K562 (cell line): ENCODE results near the gene TMCO4. TPM values are rescaled to one million over a fixed set of nuclear protein-coding genes. Genes with fewer than 3 reads are reported as not detected.

ENCODE experiments used
- ATAC-seq: fragments of 200-7000 bp; cut with Tn5 transposase; 3 replicates; pipeline ENCODE4 v1.9.1; 2020; ENCODE audit warnings: moderate library complexity
- BruUV-seq: library from RNA; stranded (reverse); fragments of 400-500 nt; replicated peaks from 2 replicates; lab custom pipeline; 2021; lab: Mats Ljungman, UMichigan
- CTCF ChIA-PET: fragments of 300-600 bp; formaldehyde crosslinking; extraction: SDS; loops from one replicate; lab custom pipeline; 2021; ENCODE audit warnings: low intra/inter-chr PET ratio; lab: Yijun Ruan, JAX
- POLR2A ChIA-PET: fragments of 300-600, 350-650 bp; sonication (Branson Sonifier 250); formaldehyde crosslinking; extraction: SDS; loops from one replicate; lab custom pipeline; 2021; ENCODE audit warnings: antibody characterized with exemption, inconsistent platforms; lab: Yijun Ruan, JAX
- DNase-seq, 4 experiments: peaks; one replicate each; pipeline versions ENCODE4 v3.0.0 to v3.0.0-alpha.2; 2011 to 2018; ENCODE audit warnings: low spot score in 3 of 4, mixed read lengths in 3 of 4; ENCODE audit errors: extremely low read depth in 1 of 4
- FAIRE-seq: peaks from 2 replicates; lab custom pipeline; 2011; peaks lifted over from hg19 to GRCh38; lab: Jason Lieb, UNC
- H2AFZ ChIP-seq: 2 replicates; pipeline ENCODE4 v1.6.0; 2011; ENCODE audit warnings: low read depth, low read length, control low read depth, inconsistent platforms
- H3K27ac ChIP-seq: fragments of 200-600 bp; 3 replicates; pipeline ENCODE4 v1.8.0; 2011; ENCODE audit warnings: low read depth, mild to moderate bottlenecking, control low read depth, inconsistent platforms, low read length, moderate library complexity, mixed read lengths; ENCODE audit errors: extremely low read depth
- H3K27me3 ChIP-seq, 2 experiments: fragments of 300-600 bp in 1 of 2; 2 replicates in 1 of 2; 3 replicates in 1 of 2; pipeline versions ENCODE4 v1.6.0 to v1.8.0; 2011; ENCODE audit warnings: inconsistent platforms in 2 of 2, low read length in 2 of 2, mild to moderate bottlenecking in 1 of 2, mixed read lengths in 1 of 2, moderate library complexity in 1 of 2; ENCODE audit not compliant: control insufficient read depth in 2 of 2, insufficient read depth in 2 of 2
- H3K36me3 ChIP-seq: fragments of 300-600 bp; 3 replicates; pipeline ENCODE4 v1.8.0; 2011; ENCODE audit warnings: mild to moderate bottlenecking, low read length, inconsistent platforms; ENCODE audit not compliant: control insufficient read depth, insufficient read depth
- H3K4me1 ChIP-seq, 2 experiments: fragments of 200-600 bp in 1 of 2; replicated peaks in 1 of 2; 2 replicates in 1 of 2; 3 replicates in 1 of 2; pipeline versions ENCODE4 v1.5.1 to v1.8.0; 2011; ENCODE audit warnings: inconsistent platforms in 2 of 2, low read length in 2 of 2, mild to moderate bottlenecking in 1 of 2, mixed read lengths in 1 of 2, moderate library complexity in 1 of 2; ENCODE audit not compliant: control insufficient read depth in 2 of 2, insufficient read depth in 2 of 2
- H3K4me2 ChIP-seq: 2 replicates; pipeline ENCODE4 v1.6.1; 2011; ENCODE audit warnings: low read length, control low read depth, inconsistent platforms, mixed read lengths; ENCODE audit not compliant: insufficient read depth
- H3K4me3 ChIP-seq: fragments of 200-600 bp; sonication (generic), shearing (Covaris generic); 2 replicates; pipeline ENCODE4 v1.5.1; 2016; ENCODE audit warnings: control low read depth, inconsistent platforms
- H3K79me2 ChIP-seq: fragments of 200-600 bp; 3 replicates; pipeline ENCODE4 v1.8.0; 2011; ENCODE audit warnings: low read length, inconsistent platforms; ENCODE audit not compliant: control insufficient read depth, insufficient read depth
- H3K9ac ChIP-seq, 2 experiments: 2 replicates each; pipeline versions ENCODE4 v1.6.0 to v1.6.1; 2011; ENCODE audit warnings: low read depth in 2 of 2, low read length in 2 of 2, control low read depth in 1 of 2, inconsistent platforms in 1 of 2, mild to moderate bottlenecking in 1 of 2, mixed read lengths in 1 of 2; ENCODE audit not compliant: insufficient read depth in 1 of 2
- H3K9me1 ChIP-seq: one replicate; pipeline ENCODE4 v1.6.0; 2011; ENCODE audit warnings: inconsistent platforms, mild to moderate bottlenecking, low read length, moderate library complexity; ENCODE audit not compliant: control insufficient read depth, insufficient read depth
- H3K9me3 ChIP-seq: replicated peaks from 2 replicates; pipeline ENCODE4 v1.5.1; 2011; ENCODE audit warnings: low read depth, low read length, inconsistent platforms; ENCODE audit not compliant: control insufficient read depth, insufficient read depth
- H4K20me1 ChIP-seq: replicated peaks from 2 replicates; pipeline ENCODE4 v1.6.1; 2011; ENCODE audit warnings: low read length, inconsistent platforms, mixed read lengths; ENCODE audit not compliant: control insufficient read depth, insufficient read depth
- IRF1 ChIP-seq: sonication (generic); formaldehyde crosslinking; IDR thresholded peaks from 2 replicates; pipeline ENCODE4 v1.8.0; 2022; ENCODE audit warnings: missing genetic modification reagents, mild to moderate bottlenecking, borderline replicate concordance
- KHSRP ChIP-seq: fragments of 450-650 bp; IDR thresholded peaks from 2 replicates; pipeline ENCODE4 v1.6.1; 2017
- KLF6 ChIP-seq: fragments of 250-450 bp; sonication (Bioruptor Pico); IDR thresholded peaks from 2 replicates; pipeline ENCODE4 v1.4.0; 2020; ENCODE audit warnings: mild to moderate bottlenecking, moderate library complexity, borderline replicate concordance
- PTRF ChIP-seq: fragments of 450-650 bp; IDR thresholded peaks from 2 replicates; pipeline ENCODE4 v1.6.1; 2016; ENCODE audit warnings: mild to moderate bottlenecking, missing genetic modification characterization, missing compliant biosample characterization
- RBBP5 ChIP-seq: fragments of 200-600 bp; sonication (generic); IDR thresholded peaks from 2 replicates; pipeline ENCODE4 v1.6.1; 2012; ENCODE audit warnings: borderline replicate concordance, mild to moderate bottlenecking, low read length, control low read depth, inconsistent platforms; ENCODE audit not compliant: insufficient read depth, poor library complexity, severe bottlenecking
- SNRNP70 ChIP-seq: fragments of 200-400 bp; formaldehyde crosslinking; optimal IDR thresholded peaks from 2 replicates; pipeline ENCODE3; 2017; ENCODE audit warnings: low read depth, low read length
- ZNF263 ChIP-seq: sonication (generic); formaldehyde crosslinking; IDR thresholded peaks from 2 replicates; pipeline ENCODE4 v1.8.0; 2022; ENCODE audit warnings: mild to moderate bottlenecking, missing genetic modification reagents, borderline replicate concordance
- ZNF740 ChIP-seq, 3 experiments: fragments of 200-800 bp in 1 of 3; sonication (Bioruptor generic) in 1 of 3; sonication (generic) in 1 of 3; formaldehyde crosslinking in 1 of 3; IDR thresholded peaks; 2 replicates each; pipeline versions ENCODE4 v1.6.1 to v1.8.0; 2016 to 2022; ENCODE audit warnings: mild to moderate bottlenecking in 2 of 3, missing compliant biosample characterization in 2 of 3, missing genetic modification characterization in 2 of 3, missing genetic modification reagents in 1 of 3
- WGBS: fragments of 100-300 bp; shearing (Covaris generic); methylation state at CpG from one replicate; pipeline ENCODE4 v1.1.6; 2016; ENCODE audit warnings: low coverage, mixed read lengths; ENCODE audit not compliant: insufficient coverage; ENCODE audit errors: missing lambda C conversion rate; 5-methylcytosine and 5-hydroxymethylcytosine counted together
- in situ Hi-C: fragments of 300-500 bp; cut with MboI; formaldehyde crosslinking; loops from 4 replicates; pipeline ENCODE4 v1.15.0; 2018; ENCODE audit warnings: inconsistent platforms, mixed read lengths
- intact Hi-C: fragments of 100-400 bp; cut with micrococcal nuclease; formaldehyde crosslinking; loops from 2 replicates; pipeline ENCODE4 v1.14.2; 2022
- polyA plus RNA-seq, 8 experiments: library from polyadenylated mRNA; depleted of rRNA in 4 of 8; stranded (reverse) in 5 of 8; unstranded in 3 of 8; fragments of >200 nt; fragmentation: Nextera tagmentation in 2 of 8; fragmentation: Illumina TruSeq in 1 of 8; extraction: Ambion mirVana in 2 of 8; extraction: Trizol in 1 of 8; gene quantifications; 2 replicates each; pipeline versions ENCODE4 v1.2.1 to v1.2.3, GENCODE V29; 2011 to 2014; ENCODE audit warnings: inconsistent platforms in 1 of 8, missing spikeins in 1 of 8
- total RNA-seq, 7 experiments: library from RNA; depleted of rRNA in 6 of 7; stranded (reverse); fragments of >200 nt in 6 of 7; fragmentation: Illumina TruSeq in 2 of 7; extraction: Trizol in 2 of 7; gene quantifications; 2 replicates each; pipeline versions ENCODE4 v1.2.1 to v1.2.3, GENCODE V29; 2011 to 2021; ENCODE audit warnings: low replicate concordance in 1 of 7

TMCO4 gene
- total and polyA plus RNA-seq, 9 of the 15 experiments (the other 6 are each of a cell fraction or from before 2014, with no cell fraction given): 0.06 to 2.1 (median 1.2) TPM

GRCh38 chr1:19695772-19696171, 103.9 kb downstream of the TMCO4 start:
- BruUV-seq: no TSS peak
- intact Hi-C loops: no loop called here
- H3K4me2 ChIP-seq: no peak overlapping the region
- DNase-seq: no peak
- POLR2A ChIA-PET: interaction anchor here (0.6 kb wide), 1 partner anchor 714 kb away, joined by 3 read pairs; no protein-coding TSS in a partner anchor
- CTCF ChIA-PET: no interaction called here
- TF ChIP-seq ZNF263 (CRISPR knock-in tag): peak; percentile 75
- TF ChIP-seq IRF1 (CRISPR knock-in tag): no peak
- TF ChIP-seq, all 486 proteins: peak for 1
- no peak overlapping the region for H2AFZ ChIP-seq
- H3K9me3 ChIP-seq: no peaks in the 10 kb centered on the region
- no peaks in the 10 kb centered on the region for H3K79me2 ChIP-seq
- H3K9ac ChIP-seq: no peak overlapping the region
- H3K27ac ChIP-seq: no peak overlapping the region
- in situ Hi-C loops: no loop called here
- no peak for FAIRE-seq
- no peak overlapping the region for H3K4me3 ChIP-seq
- H3K9me1 ChIP-seq: no peaks in the 10 kb centered on the region
- H4K20me1 ChIP-seq: peaks cover 11% of the 10 kb centered on the region; the same call in 1 of the 2 replicates
- WGBS: 0% methylated on average over 7 of the region's 7 CpGs
- peaks cover 27 to 60% of the 10 kb centered on the region in 2 experiments for H3K27me3 ChIP-seq
- H3K36me3 ChIP-seq: no peaks in the 10 kb centered on the region
- H3K4me1 ChIP-seq: no peaks in the 10 kb centered on the region
- no peak; the same call in 2 of the 3 replicates for ATAC-seq

DNA sequence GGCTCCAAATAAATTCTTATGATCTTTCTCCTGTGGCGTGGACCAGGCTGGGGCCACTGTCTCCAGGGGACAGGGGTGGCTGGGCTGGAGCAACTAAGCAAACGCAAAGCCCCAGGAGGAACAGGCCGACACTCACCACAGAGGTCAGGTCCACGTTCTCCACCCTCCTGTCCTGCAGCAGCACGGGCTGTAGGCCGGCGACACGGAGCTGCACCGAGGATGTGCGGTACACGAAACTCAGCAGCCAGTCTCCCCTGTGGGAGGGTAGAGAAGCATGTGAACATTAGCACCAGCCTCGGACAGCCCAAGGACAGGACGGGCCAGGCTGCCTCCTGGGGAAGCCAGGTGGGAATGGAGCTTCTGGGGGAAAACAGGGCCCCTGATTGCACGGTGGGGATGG, 105.4 kb downstream of the TMCO4 start:
- DNase-seq: no peak
- H3K36me3 ChIP-seq: no peaks in the 10 kb centered on the region
- no peak overlapping the region for H3K27ac ChIP-seq
- in situ Hi-C loops (no loop called here), intact Hi-C loops (no loop called here)
- H3K79me2 ChIP-seq: no peaks in the 10 kb centered on the region
- H3K4me2 ChIP-seq: no peak overlapping the region
- no peak overlapping the region for H3K4me3 ChIP-seq
- peaks cover 8% of the 10 kb centered on the region; the same call in 1 of the 2 replicates for H4K20me1 ChIP-seq
- H3K9me3 ChIP-seq: no peaks in the 10 kb centered on the region
- H3K9me1 ChIP-seq: no peaks in the 10 kb centered on the region
- no peak for ATAC-seq
- no peak overlapping the region for H2AFZ ChIP-seq
- ChIA-PET POLR2A (interaction anchor here (0.7 kb wide), 1 partner anchor 25 kb away, joined by 3 read pairs; no protein-coding TSS in a partner anchor), CTCF (no interaction called here)
- BruUV-seq: no TSS peak
- H3K4me1 ChIP-seq: no peaks in the 10 kb centered on the region
- no peak for FAIRE-seq
- H3K9ac ChIP-seq: peak overlapping the region in 1 of 2 experiments; percentile 43; a peak in 1 of 4 replicates
- H3K27me3 ChIP-seq: peaks cover 16 to 51% of the 10 kb centered on the region in 2 experiments; a peak in 4 of 5 replicates
- WGBS: 1% methylated on average over 14 of the region's 14 CpGs
- TF ChIP-seq KHSRP (no peak), ZNF740 (CRISPR knock-in tag; IDR thresholded peaks at IDR 0.05) (no peak), ZNF740 (tag; IDR thresholded peaks at IDR 0.05) (no peak), RBBP5 (no peak), KLF6 (CRISPR knock-in tag) (no peak), PTRF (no peak), SNRNP70 (no peak)
